ENCODE measurements around the gene ZNF865.

DNA sequence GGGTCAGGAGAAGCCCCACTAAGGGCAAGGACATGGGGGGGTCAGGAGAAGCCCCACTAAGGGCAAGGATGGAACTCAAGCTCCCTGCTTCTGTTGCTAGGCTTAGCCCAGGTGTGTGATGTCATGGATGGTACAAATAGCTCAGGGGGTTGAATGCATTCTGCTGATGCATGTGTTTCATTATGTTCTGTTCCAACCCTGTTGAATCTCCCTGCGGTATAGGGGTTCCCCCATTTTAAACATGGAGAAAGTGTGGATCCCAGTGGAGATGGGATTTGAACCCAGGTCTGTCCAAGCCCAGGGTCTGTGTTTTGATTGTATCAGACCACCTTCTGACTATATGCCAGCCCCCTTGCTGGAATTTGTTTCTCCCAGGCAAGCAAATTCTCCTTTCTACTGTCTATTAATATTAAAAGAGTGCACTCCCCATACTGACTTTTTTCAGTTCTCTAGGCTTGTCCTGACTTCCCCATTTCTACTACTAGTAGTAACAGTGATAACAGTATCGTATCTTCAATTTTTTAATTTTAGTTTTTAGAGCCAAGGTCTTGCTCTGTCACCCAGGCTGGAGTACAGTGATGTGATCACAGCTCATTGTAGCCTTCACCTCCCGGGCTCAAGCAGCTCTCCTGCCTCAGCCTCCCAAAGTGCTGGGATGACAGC lies 6.7 kb downstream of the ZNF865 start:
- TF ChIP-seq, protein P1, sequence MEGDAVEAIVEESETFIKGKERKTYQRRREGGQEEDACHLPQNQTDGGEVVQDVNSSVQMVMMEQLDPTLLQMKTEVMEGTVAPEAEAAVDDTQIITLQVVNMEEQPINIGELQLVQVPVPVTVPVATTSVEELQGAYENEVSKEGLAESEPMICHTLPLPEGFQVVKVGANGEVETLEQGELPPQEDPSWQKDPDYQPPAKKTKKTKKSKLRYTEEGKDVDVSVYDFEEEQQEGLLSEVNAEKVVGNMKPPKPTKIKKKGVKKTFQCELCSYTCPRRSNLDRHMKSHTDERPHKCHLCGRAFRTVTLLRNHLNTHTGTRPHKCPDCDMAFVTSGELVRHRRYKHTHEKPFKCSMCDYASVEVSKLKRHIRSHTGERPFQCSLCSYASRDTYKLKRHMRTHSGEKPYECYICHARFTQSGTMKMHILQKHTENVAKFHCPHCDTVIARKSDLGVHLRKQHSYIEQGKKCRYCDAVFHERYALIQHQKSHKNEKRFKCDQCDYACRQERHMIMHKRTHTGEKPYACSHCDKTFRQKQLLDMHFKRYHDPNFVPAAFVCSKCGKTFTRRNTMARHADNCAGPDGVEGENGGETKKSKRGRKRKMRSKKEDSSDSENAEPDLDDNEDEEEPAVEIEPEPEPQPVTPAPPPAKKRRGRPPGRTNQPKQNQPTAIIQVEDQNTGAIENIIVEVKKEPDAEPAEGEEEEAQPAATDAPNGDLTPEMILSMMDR (IDR thresholded peaks at IDR 0.05): no peak
- no peak for TF ChIP-seq POLR2A (IDR thresholded peaks at IDR 0.05)

All from body of pancreas (tissue), 4 donors.